ENCODE data around the gene GPSM3. TPM values are rescaled to one million over a fixed set of nuclear protein-coding genes. Genes with fewer than 3 reads are reported as not detected.

GPSM3 gene
- polyA plus RNA-seq, 1 experiment = 13.3 TPM

DNA sequence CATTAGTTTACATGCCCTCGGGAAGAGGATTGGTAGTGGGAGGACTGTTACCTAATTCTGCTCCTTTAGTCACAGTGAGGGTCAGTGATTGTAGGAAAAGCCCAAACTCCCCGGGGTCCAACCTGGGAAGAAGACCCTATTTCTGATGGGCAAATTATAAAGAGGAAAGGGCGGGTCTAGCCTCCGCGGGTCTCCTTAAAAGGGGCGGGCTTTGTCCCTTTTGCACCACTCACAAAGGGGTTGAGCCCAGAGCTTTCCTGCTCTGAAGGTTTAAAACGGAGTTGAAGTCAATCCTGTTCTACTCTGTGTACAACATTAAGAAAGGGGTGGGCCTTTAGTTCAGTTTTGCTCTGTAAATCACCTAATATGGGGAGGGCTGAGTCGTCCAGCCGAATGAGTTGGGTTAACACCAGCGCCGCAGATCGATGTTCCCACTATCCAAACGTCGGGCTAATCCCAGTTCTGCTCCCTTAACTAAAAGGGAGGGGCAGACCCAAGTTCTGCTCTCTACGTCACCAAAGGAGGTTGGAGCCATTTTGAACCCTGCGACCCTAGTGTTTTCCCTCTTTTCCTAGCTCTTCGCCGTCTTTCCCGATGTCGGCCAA lies 15.2 kb downstream of the GPSM3 start:
- CTCF ChIA-PET = interaction anchor here (0.9 to 2.0 kb wide), 5 partner anchors 13 to 60 kb away, joined by 3 to 7 read pairs (median 4); partner anchors contain the start of gene PBX2
- no peak for DNase-seq (ENCODE audit: low read depth)
- POLR2A ChIA-PET = interaction anchor here (0.6 to 1.3 kb wide), 4 partner anchors 11 to 28 kb away, joined by 3 to 7 read pairs (median 6); partner anchors contain the start of gene PBX2
- Histone ChIP-seq H3K27me3 (ENCODE audit: control insufficient read depth, insufficient read depth, low read length) (no peaks in the 10 kb centered on the region), H3K36me3 (ENCODE audit: control insufficient read depth, insufficient read depth, low read length) (peaks cover 9% of the 10 kb centered on the region), H3K4me3 (ENCODE audit: low read depth, low read length) (peak overlapping the region; percentile 97)
- TF ChIP-seq, protein P1, sequence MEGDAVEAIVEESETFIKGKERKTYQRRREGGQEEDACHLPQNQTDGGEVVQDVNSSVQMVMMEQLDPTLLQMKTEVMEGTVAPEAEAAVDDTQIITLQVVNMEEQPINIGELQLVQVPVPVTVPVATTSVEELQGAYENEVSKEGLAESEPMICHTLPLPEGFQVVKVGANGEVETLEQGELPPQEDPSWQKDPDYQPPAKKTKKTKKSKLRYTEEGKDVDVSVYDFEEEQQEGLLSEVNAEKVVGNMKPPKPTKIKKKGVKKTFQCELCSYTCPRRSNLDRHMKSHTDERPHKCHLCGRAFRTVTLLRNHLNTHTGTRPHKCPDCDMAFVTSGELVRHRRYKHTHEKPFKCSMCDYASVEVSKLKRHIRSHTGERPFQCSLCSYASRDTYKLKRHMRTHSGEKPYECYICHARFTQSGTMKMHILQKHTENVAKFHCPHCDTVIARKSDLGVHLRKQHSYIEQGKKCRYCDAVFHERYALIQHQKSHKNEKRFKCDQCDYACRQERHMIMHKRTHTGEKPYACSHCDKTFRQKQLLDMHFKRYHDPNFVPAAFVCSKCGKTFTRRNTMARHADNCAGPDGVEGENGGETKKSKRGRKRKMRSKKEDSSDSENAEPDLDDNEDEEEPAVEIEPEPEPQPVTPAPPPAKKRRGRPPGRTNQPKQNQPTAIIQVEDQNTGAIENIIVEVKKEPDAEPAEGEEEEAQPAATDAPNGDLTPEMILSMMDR (IDR thresholded peaks at IDR 0.05; ENCODE audit: insufficient read depth, low read depth, low read length) = no peak

DNA sequence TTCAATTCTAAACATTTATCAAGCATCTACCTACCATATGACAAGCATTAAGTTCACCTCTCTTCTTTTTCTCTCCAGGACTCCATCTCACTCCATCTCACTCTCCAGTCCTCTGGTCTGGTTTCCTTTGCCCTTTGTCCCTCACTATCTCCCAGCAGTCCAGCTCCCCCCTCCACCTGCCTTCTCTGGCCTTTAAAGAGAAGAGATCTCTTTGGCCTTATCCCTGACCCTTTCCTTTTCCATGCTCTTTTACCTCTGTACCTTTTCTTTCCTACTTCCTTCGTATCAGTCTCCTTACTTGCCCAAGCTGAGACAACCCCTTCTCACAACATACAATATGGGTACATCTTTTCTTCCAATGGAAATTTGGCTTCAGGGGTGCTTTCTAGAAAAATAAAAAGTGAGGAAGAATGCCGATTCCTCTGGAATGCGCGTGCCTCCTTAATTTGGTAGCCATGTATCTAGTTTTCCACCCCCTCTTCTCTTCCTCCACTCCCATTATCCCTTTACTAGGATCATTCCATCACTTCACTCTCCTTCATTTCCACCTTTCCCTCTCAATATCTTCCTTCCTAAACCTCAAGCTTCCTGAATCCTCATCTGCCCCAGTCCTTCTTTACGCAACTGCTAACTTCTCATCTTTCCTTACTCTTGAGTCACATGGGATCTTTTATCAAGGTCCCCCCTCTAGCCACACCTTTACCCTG lies 15.8 kb downstream of the GPSM3 start:
- POLR2A ChIA-PET = interaction anchor here (0.5 to 1.3 kb wide), 3 partner anchors 12 to 795 kb away, joined by 5 to 7 read pairs (median 6); no protein-coding TSS in a partner anchor
- Histone ChIP-seq H3K4me3 (ENCODE audit: low read depth, low read length) (peak overlapping the region; percentile 97), H3K27me3 (ENCODE audit: control insufficient read depth, insufficient read depth, low read length) (no peaks in the 10 kb centered on the region), H3K36me3 (ENCODE audit: control insufficient read depth, insufficient read depth, low read length) (peaks cover 8% of the 10 kb centered on the region)
- DNase-seq (ENCODE audit: low read depth) = no peak
- TF ChIP-seq, protein P1 (IDR thresholded peaks at IDR 0.05; ENCODE audit: insufficient read depth, low read depth, low read length) = no peak
- CTCF ChIA-PET = interaction anchor here (1.0 to 2.0 kb wide), 5 partner anchors 14 to 60 kb away, joined by 3 to 7 read pairs (median 4); partner anchors contain the start of gene PBX2

GRCh38 chr6:32175711-32176475 lies 16.6 kb downstream of the GPSM3 start, which contains the start of gene AGPAT1:
AGPAT1 (minus strand) TSS chr6:32176084; CDS start chr6:32171496, 4,588 bp downstream.
- TF ChIP-seq, protein P1 (IDR thresholded peaks at IDR 0.05; ENCODE audit: insufficient read depth, low read depth, low read length) = no peak
- no peaks in the 10 kb centered on the region for H3K27me3 ChIP-seq (ENCODE audit: control insufficient read depth, insufficient read depth, low read length)
- peaks cover 8% of the 10 kb centered on the region for H3K36me3 ChIP-seq (ENCODE audit: control insufficient read depth, insufficient read depth, low read length)
- H3K4me3 ChIP-seq (ENCODE audit: low read depth, low read length) = peak within 1 kb of the TSS; percentile 97
- ChIA-PET CTCF (interaction anchor here (1.1 to 2.0 kb wide), 4 partner anchors 15 to 59 kb away, joined by 3 to 7 read pairs (median 6); partner anchors contain the start of gene PBX2), POLR2A (no interaction called here)
- peak; percentile 84 for DNase-seq (ENCODE audit: low read depth)

- TF ChIP-seq, protein P1 (IDR thresholded peaks at IDR 0.05; ENCODE audit: insufficient read depth, low read depth, low read length) = no peak
- H3K27me3 ChIP-seq (ENCODE audit: control insufficient read depth, insufficient read depth, low read length) = no peaks in the 10 kb centered on the region
- CTCF ChIA-PET = no interaction called here
- H3K36me3 ChIP-seq (ENCODE audit: control insufficient read depth, insufficient read depth, low read length) = peaks cover 12% of the 10 kb centered on the region
- POLR2A ChIA-PET = no interaction called here
- peak overlapping the region; percentile 97 for H3K4me3 ChIP-seq (ENCODE audit: low read depth, low read length)
- DNase-seq (ENCODE audit: low read depth) = no peak
Measured at GRCh38 chr6:32175322-32175710, 17.1 kb downstream of the GPSM3 start.

Measured in BJ (cell line).